B cell (primary cell): ENCODE results near the gene CASD1. TPM values are rescaled to one million over a fixed set of nuclear protein-coding genes. Genes with fewer than 3 reads are reported as not detected.

Experiments
- ATAC-seq: fragments of 200-7000 bp; cut with Tn5 transposase; one replicate; pipeline ENCODE4 v1.10.0; 2021; ENCODE audit warnings: low read depth, mild to moderate bottlenecking, moderate number of reproducible peaks, moderate library complexity
- CTCF ChIA-PET: fragments of 350-600 bp; sonication (Branson Sonifier 250); formaldehyde crosslinking; loops from one replicate; lab custom pipeline; 2021; ENCODE audit warnings: antibody characterized with exemption, inconsistent platforms; lab: Charles Lee
- POLR2A ChIA-PET: fragments of 350-600 bp; sonication (Branson Sonifier 250); formaldehyde crosslinking; loops from one replicate; lab custom pipeline; 2021; ENCODE audit warnings: antibody characterized with exemption; lab: Charles Lee
- DNase-seq: peaks from one replicate; pipeline ENCODE4 v3.0.0; 2013
- H2AFZ ChIP-seq: 2 replicates; pipeline ENCODE4 v1.6.1; 2012; ENCODE audit warnings: mild to moderate bottlenecking, low read depth, low read length; ENCODE audit not compliant: insufficient read depth, poor library complexity, severe bottlenecking
- H3K27ac ChIP-seq, 2 donors: 1 replicate in 1 of 2; 2 replicates in 1 of 2; pipeline ENCODE4 v1.5.1; 2012 to 2013; ENCODE audit warnings: low read length in 2 of 2, mild to moderate bottlenecking in 2 of 2, moderate library complexity in 1 of 2
- H3K27me3 ChIP-seq, 4 experiments: fragments of 200-600 bp in 1 of 4; sonication (generic) in 1 of 4; replicated peaks in 1 of 4; 1 replicate in 2 of 4; 2 replicates in 2 of 4; pipeline versions ENCODE4 v1.6.1 to v1.7.0; 2013 to 2016; ENCODE audit warnings: low read length in 3 of 4, mild to moderate bottlenecking in 2 of 4, mixed read lengths in 1 of 4, moderate library complexity in 1 of 4; ENCODE audit not compliant: insufficient read depth in 4 of 4, control insufficient read depth in 3 of 4; ENCODE audit errors: control extremely low read depth in 1 of 4
- H3K36me3 ChIP-seq, 2 experiments: replicated peaks in 1 of 2; 1 replicate in 1 of 2; 2 replicates in 1 of 2; pipeline versions ENCODE4 v1.6.1 to v1.7.1; 2013; ENCODE audit warnings: low read length in 1 of 2; ENCODE audit not compliant: insufficient read depth in 2 of 2, control insufficient read depth in 1 of 2; ENCODE audit errors: control extremely low read depth in 1 of 2, extremely low read depth in 1 of 2
- H3K4me1 ChIP-seq, 2 donors: fragments of 200-600 bp in 1 of 2; sonication (generic) in 1 of 2; 1 replicate in 1 of 2; 2 replicates in 1 of 2; pipeline versions ENCODE4 v1.5.1 to v1.6.1; 2013 to 2017; ENCODE audit warnings: low read length in 2 of 2; ENCODE audit not compliant: control insufficient read depth in 2 of 2, insufficient read depth in 2 of 2
- H3K4me2 ChIP-seq: replicated peaks from 2 replicates; pipeline ENCODE3; 2012; ENCODE audit warnings: mild to moderate bottlenecking, low read depth, low read length; ENCODE audit not compliant: poor library complexity, severe bottlenecking
- H3K4me3 ChIP-seq, 5 experiments: fragments of 200-600 bp in 1 of 5; sonication (generic) in 1 of 5; 1 replicate in 3 of 5; 2 replicates in 2 of 5; pipeline versions ENCODE4 v1.5.1 to v1.7.0; 2011 to 2016; ENCODE audit warnings: low read length in 4 of 5, mild to moderate bottlenecking in 4 of 5, low read depth in 2 of 5, control low read depth in 1 of 5, moderate library complexity in 1 of 5; ENCODE audit not compliant: insufficient read depth in 1 of 5; ENCODE audit errors: control extremely low read depth in 1 of 5, extremely low read depth in 1 of 5
- H3K79me2 ChIP-seq: fragments of 200-600 bp; sonication (generic); one replicate; pipeline ENCODE4 v1.6.0; 2016; ENCODE audit warnings: low read length; ENCODE audit not compliant: control insufficient read depth, insufficient read depth
- H3K9ac ChIP-seq: fragments of 200-600 bp; sonication (generic); 2 replicates; pipeline ENCODE4 v1.6.1; 2017; ENCODE audit warnings: mild to moderate bottlenecking, low read length, moderate library complexity
- H3K9me3 ChIP-seq, 3 donors: one replicate each; pipeline versions ENCODE4 v1.6.1 to v1.7.1; 2013; ENCODE audit warnings: low read length in 2 of 3; ENCODE audit not compliant: control insufficient read depth in 2 of 3, insufficient read depth in 1 of 3; ENCODE audit errors: control extremely low read depth in 1 of 3
- H4K20me1 ChIP-seq: 2 replicates; pipeline ENCODE4 v1.6.0; 2012; ENCODE audit warnings: mild to moderate bottlenecking, low read length; ENCODE audit not compliant: insufficient read depth, control insufficient read depth, poor library complexity, severe bottlenecking
- H3K27ac Mint-ChIP-seq: one replicate; pipeline ENCODE4 v1.8.0; 2021; ENCODE audit warnings: mixed read lengths
- H3K27me3 Mint-ChIP-seq: one replicate; pipeline ENCODE4 v1.8.0; 2021; ENCODE audit warnings: mixed read lengths
- H3K4me1 Mint-ChIP-seq: one replicate; pipeline ENCODE4 v1.8.0; 2021; ENCODE audit warnings: mixed read lengths
- H3K4me3 Mint-ChIP-seq: one replicate; pipeline ENCODE4 v1.8.0; 2021; ENCODE audit warnings: mixed read lengths
- H3K9me3 Mint-ChIP-seq: one replicate; pipeline ENCODE4 v1.8.0; 2022; ENCODE audit warnings: mixed read lengths; ENCODE audit not compliant: insufficient read depth
- EZH2 ChIP-seq: IDR thresholded peaks from 2 replicates; pipeline ENCODE4 v1.6.1; 2012; ENCODE audit warnings: borderline replicate concordance, low read depth, mild to moderate bottlenecking, moderate library complexity, low read length; ENCODE audit not compliant: insufficient read depth, poor library complexity, severe bottlenecking
- WGBS: methylation state at CpG from one replicate; pipeline ENCODE4 v1.1.5; 2013; ENCODE audit warnings: missing lambda C conversion rate; ENCODE audit not compliant: insufficient coverage; 5-methylcytosine and 5-hydroxymethylcytosine counted together
- intact Hi-C: fragments of 100-400 bp; cut with micrococcal nuclease; formaldehyde crosslinking; loops from one replicate; pipeline ENCODE4 v1.10.0; 2022
- polyA plus RNA-seq: library from polyadenylated mRNA; depleted of rRNA; stranded (reverse); fragments of >200 nt; gene quantifications from 2 replicates; pipeline ENCODE4 v1.2.3, GENCODE V29; 2012
- total RNA-seq, 2 donors: library from RNA; stranded (reverse); fragments of 120-200 nt in 1 of 2; gene quantifications; 1 replicate in 1 of 2; 2 replicates in 1 of 2; pipeline versions ENCODE4 v1.2.3 to v1.2.4, GENCODE V29; 2013 to 2022
- TF ChIP-seq, protein P1 (sequence below): fragments of 200-600 bp; IDR thresholded peaks from one replicate; pipeline ENCODE4 v1.8.0; 2022; ENCODE audit warnings: antibody characterized with exemption, mild to moderate bottlenecking

CASD1 gene
- total and polyA plus RNA-seq, 2 donors (not counting 1 experiment from before 2014, with no cell fraction given), result 9.2 to 47.9 TPM

DNA sequence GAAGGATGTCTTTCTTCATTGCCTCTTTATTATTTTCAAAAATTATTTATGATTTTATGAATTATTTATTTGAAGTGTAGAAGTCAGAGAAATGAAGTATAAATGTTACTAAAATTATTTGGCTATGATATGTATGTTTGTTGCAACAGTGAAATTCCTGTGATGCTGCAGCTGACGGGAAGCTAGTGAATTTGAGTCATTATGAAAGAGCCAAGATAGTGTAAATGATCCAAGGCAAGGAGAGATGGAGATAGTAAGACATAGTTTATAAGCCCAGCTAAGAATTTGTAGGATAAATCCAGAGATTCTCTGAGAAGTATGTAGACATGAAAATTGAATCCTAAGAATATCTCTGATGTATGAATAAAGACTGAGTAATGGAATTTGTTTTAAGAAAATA is 30.8 kb downstream of the CASD1 start:
- TF ChIP-seq, protein P1, sequence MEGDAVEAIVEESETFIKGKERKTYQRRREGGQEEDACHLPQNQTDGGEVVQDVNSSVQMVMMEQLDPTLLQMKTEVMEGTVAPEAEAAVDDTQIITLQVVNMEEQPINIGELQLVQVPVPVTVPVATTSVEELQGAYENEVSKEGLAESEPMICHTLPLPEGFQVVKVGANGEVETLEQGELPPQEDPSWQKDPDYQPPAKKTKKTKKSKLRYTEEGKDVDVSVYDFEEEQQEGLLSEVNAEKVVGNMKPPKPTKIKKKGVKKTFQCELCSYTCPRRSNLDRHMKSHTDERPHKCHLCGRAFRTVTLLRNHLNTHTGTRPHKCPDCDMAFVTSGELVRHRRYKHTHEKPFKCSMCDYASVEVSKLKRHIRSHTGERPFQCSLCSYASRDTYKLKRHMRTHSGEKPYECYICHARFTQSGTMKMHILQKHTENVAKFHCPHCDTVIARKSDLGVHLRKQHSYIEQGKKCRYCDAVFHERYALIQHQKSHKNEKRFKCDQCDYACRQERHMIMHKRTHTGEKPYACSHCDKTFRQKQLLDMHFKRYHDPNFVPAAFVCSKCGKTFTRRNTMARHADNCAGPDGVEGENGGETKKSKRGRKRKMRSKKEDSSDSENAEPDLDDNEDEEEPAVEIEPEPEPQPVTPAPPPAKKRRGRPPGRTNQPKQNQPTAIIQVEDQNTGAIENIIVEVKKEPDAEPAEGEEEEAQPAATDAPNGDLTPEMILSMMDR, result no peak
- TF ChIP-seq EZH2, result no peak
- H4K20me1 ChIP-seq, result no peaks in the 10 kb centered on the region
- POLR2A ChIA-PET, result no interaction called here
- DNase-seq (no peak), ATAC-seq (no peak)
- H3K79me2 ChIP-seq, result no peaks in the 10 kb centered on the region
- Mint-ChIP-seq H3K9me3 (no peaks in the 10 kb centered on the region), H3K27me3 (no peaks in the 10 kb centered on the region), H3K4me1 (no peaks in the 10 kb centered on the region), H3K27ac (no peak overlapping the region), H3K4me3 (no peak overlapping the region)
- no peak overlapping the region for H2AFZ ChIP-seq
- H3K4me3 ChIP-seq, result no peak overlapping the region
- H3K9me3 ChIP-seq, result no peaks in the 10 kb centered on the region
- peaks cover 7 to 11% of the 10 kb centered on the region in 2 experiments for H3K36me3 ChIP-seq
- 100% methylated on average over 1 of the region's 1 CpG for WGBS
- intact Hi-C loops, result no loop called here
- no peak overlapping the region for H3K4me2 ChIP-seq
- no peaks in the 10 kb centered on the region for H3K27me3 ChIP-seq
- H3K9ac ChIP-seq, result no peak overlapping the region
- H3K27ac ChIP-seq, result no peak overlapping the region
- no peaks in the 10 kb centered on the region for H3K4me1 ChIP-seq
- CTCF ChIA-PET, result no interaction called here

- DNase-seq, result no peak
- Histone ChIP-seq H3K36me3 (peaks cover 4 to 6% of the 10 kb centered on the region in 2 experiments), H4K20me1 (no peaks in the 10 kb centered on the region), H3K4me1 (no peaks in the 10 kb centered on the region), H2AFZ (no peak overlapping the region), H3K79me2 (no peaks in the 10 kb centered on the region), H3K9me3 (no peaks in the 10 kb centered on the region), H3K27me3 (no peaks in the 10 kb centered on the region), H3K9ac (no peak overlapping the region), H3K4me3 (no peak overlapping the region), H3K4me2 (no peak overlapping the region), H3K27ac (no peak overlapping the region)
- ChIA-PET POLR2A (no interaction called here), CTCF (no interaction called here)
- no CpG with 5 or more reads among the region's 1 CpG for WGBS
- no peak overlapping the region for H3K4me3 Mint-ChIP-seq
- H3K9me3 Mint-ChIP-seq, result no peaks in the 10 kb centered on the region
- no peaks in the 10 kb centered on the region for H3K4me1 Mint-ChIP-seq
- H3K27ac Mint-ChIP-seq, result no peak overlapping the region
- intact Hi-C loops, result no loop called here
- H3K27me3 Mint-ChIP-seq, result no peaks in the 10 kb centered on the region
- no peak for ATAC-seq
- TF ChIP-seq, protein P1, result no peak
- TF ChIP-seq EZH2, result no peak
Measured at GRCh38 chr7:94547126-94547525, 37.5 kb downstream of the CASD1 start.
